Measurements from ENCODE around the gene EXOC6.

DNA sequence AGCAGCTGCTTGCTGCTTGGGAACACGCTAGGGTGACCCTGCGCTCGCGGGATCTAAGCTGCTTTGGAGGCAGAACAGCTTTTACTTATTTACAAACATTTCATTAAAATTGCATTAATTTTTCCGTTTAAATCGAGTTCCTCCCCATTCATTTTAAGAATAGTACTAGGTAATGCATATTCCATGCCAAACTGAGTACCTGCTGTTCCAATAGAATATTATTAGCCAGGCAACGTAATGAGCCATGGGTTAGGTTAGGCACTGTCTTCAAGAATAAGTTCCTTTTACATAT, 860 bp downstream of the EXOC6 start:
- TF ChIP-seq, protein P1, sequence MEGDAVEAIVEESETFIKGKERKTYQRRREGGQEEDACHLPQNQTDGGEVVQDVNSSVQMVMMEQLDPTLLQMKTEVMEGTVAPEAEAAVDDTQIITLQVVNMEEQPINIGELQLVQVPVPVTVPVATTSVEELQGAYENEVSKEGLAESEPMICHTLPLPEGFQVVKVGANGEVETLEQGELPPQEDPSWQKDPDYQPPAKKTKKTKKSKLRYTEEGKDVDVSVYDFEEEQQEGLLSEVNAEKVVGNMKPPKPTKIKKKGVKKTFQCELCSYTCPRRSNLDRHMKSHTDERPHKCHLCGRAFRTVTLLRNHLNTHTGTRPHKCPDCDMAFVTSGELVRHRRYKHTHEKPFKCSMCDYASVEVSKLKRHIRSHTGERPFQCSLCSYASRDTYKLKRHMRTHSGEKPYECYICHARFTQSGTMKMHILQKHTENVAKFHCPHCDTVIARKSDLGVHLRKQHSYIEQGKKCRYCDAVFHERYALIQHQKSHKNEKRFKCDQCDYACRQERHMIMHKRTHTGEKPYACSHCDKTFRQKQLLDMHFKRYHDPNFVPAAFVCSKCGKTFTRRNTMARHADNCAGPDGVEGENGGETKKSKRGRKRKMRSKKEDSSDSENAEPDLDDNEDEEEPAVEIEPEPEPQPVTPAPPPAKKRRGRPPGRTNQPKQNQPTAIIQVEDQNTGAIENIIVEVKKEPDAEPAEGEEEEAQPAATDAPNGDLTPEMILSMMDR (IDR thresholded peaks at IDR 0.05) = no peak
- no peak for TF ChIP-seq POLR2AphosphoS5 (IDR thresholded peaks at IDR 0.05)
